ENCODE measurements around the gene PRKCQ. TPM values are rescaled to one million over a fixed set of nuclear protein-coding genes. Genes with fewer than 3 reads are reported as not detected.

The PRKCQ gene
- total RNA-seq, 1 donor from 2014 or later: 2.1 TPM

- FAIRE-seq (no peak), DNase-seq (ENCODE audit: low read depth) (no peak)
- H3K79me2 ChIP-seq (ENCODE audit: insufficient read depth, low read length): no peaks in the 10 kb centered on the region
- H2AFZ ChIP-seq (ENCODE audit: low read depth, low read length): no peak overlapping the region
- no peaks in the 10 kb centered on the region for H3K36me3 ChIP-seq (ENCODE audit: insufficient read depth, low read length)
- no peak for TF ChIP-seq CTCF (IDR thresholded peaks at IDR 0.05; ENCODE audit: insufficient read depth, low read depth, low read length)
- no peak for TF ChIP-seq EZH2 (IDR thresholded peaks at IDR 0.05; ENCODE audit: insufficient read depth, low read length)
- H3K4me1 Mint-ChIP-seq (ENCODE audit: low read depth, unreplicated experiment): peaks cover 18% of the 10 kb centered on the region
- no peak overlapping the region for H3K4me3 ChIP-seq (ENCODE audit: insufficient read depth, low read depth, low read length)
- no peak overlapping the region for H3K9ac ChIP-seq (ENCODE audit: low read length)
- H3K4me2 ChIP-seq (ENCODE audit: low read length): no peak overlapping the region
- H3K36me3 Mint-ChIP-seq (ENCODE audit: low read depth, unreplicated experiment): peaks cover 9% of the 10 kb centered on the region
- no peak overlapping the region for H3K4me3 Mint-ChIP-seq (ENCODE audit: unreplicated experiment)
- H3K27me3 ChIP-seq (ENCODE audit: insufficient read depth, low read length): peaks cover 3% of the 10 kb centered on the region
- H4K20me1 ChIP-seq (ENCODE audit: insufficient read depth, low read length): no peaks in the 10 kb centered on the region
- H3K4me1 ChIP-seq (ENCODE audit: insufficient read depth, low read length): peaks cover 15% of the 10 kb centered on the region
- peaks cover 28% of the 10 kb centered on the region for H3K9me3 Mint-ChIP-seq (ENCODE audit: unreplicated experiment)
- H3K27ac ChIP-seq (ENCODE audit: low read depth, low read length): no peak overlapping the region
- H3K27me3 Mint-ChIP-seq (ENCODE audit: low read depth, unreplicated experiment): no peaks in the 10 kb centered on the region
- no peak overlapping the region for H3K27ac Mint-ChIP-seq (ENCODE audit: unreplicated experiment)
- peaks cover 12% of the 10 kb centered on the region for H3K9me3 ChIP-seq (ENCODE audit: insufficient read depth, low read depth, low read length)
Measured at GRCh38 chr10:6379015-6379776, 200.9 kb downstream of the PRKCQ start.
